Colonic mucosa (tissue), 4 donors: Measurements from ENCODE around the gene URM1. TPM values are rescaled to one million over a fixed set of nuclear protein-coding genes. Genes with fewer than 3 reads are reported as not detected.

Experiments
- DNase-seq: peaks from one replicate; pipeline ENCODE4 v3.0.0-alpha.2; 2020
- H3K27ac ChIP-seq: fragments of 200-600 bp; one replicate; pipeline ENCODE4 v1.8.0; 2021
- H3K27me3 ChIP-seq: fragments of 200-600 bp; one replicate; pipeline ENCODE4 v1.8.0; 2021
- H3K36me3 ChIP-seq: fragments of 200-600 bp; one replicate; pipeline ENCODE4 v1.8.0; 2021
- H3K4me1 ChIP-seq: fragments of 200-600 bp; one replicate; pipeline ENCODE4 v1.8.0; 2021; ENCODE audit warnings: mild to moderate bottlenecking
- H3K4me3 ChIP-seq: fragments of 200-600 bp; one replicate; pipeline ENCODE4 v1.8.0; 2021
- H3K9ac ChIP-seq, 2 donors: one replicate each; pipeline ENCODE4 v1.7.0; 2013; ENCODE audit warnings: control low read depth in 2 of 2, low read depth in 2 of 2, low read length in 2 of 2
- H3K9me3 ChIP-seq: fragments of 200-600 bp; one replicate; pipeline ENCODE4 v1.8.0; 2021
- intact Hi-C: fragments of 100-400 bp; cut with DNase I; formaldehyde crosslinking; loops from one replicate; pipeline ENCODE4 v1.14.1; 2022
- total RNA-seq, 2 donors: library from RNA; stranded (reverse); fragmentation: NEBNext Ultra II Directional in 1 of 2; extraction: Animal tissue kit (Norgen Biotek cat#: 25700) in 1 of 2; gene quantifications; one replicate each; pipeline ENCODE4 v1.2.1, GENCODE V29; 2021
- TF ChIP-seq, protein P1 (sequence below): fragments of 200-600 bp; IDR thresholded peaks from one replicate; pipeline ENCODE4 v1.8.0; 2022; ENCODE audit warnings: antibody characterized with exemption, mild to moderate bottlenecking
- donor health status: healthy.
- donor health status: DM: no; HTN: no; CAD: no.
- donor health status: DM: no; HTN: no; CAD: no.

Gene URM1
- total RNA-seq, 2 donors from 2014 or later = 55.2 to 77.3 TPM

DNA sequence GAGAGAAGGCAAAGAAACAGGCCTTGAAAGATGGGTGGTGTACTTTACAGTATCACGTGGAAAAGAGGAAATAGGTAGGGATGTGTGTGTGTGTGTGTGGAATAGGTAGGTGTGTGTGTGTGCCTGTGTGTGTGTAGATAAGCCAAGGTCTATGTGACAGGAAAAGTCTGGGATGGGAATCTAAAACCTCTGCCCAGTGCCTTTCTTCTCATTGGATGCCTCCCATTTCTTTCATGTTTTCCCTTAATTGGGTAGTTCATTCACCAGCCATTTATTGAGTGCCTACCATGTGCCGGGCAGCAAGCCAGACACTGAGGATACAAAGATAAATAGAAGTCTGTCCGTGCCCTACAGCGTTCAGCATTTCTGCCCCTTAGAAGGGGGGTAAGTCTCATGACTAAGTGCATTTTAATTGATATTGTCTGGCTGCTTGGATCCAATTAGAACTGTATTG lies 1.0 kb downstream of the URM1 start:
- intact Hi-C loops = no loop called here
- Histone ChIP-seq H3K4me1 (peaks cover 15% of the 10 kb centered on the region), H3K4me3 (peak overlapping the region; percentile 93), H3K36me3 (no peaks in the 10 kb centered on the region), H3K9ac (peak overlapping the region; percentile 8 to 90), H3K9me3 (no peaks in the 10 kb centered on the region), H3K27me3 (no peaks in the 10 kb centered on the region), H3K27ac (peak overlapping the region; percentile 86)
- peak; percentile 35 for DNase-seq
- TF ChIP-seq, protein P1, sequence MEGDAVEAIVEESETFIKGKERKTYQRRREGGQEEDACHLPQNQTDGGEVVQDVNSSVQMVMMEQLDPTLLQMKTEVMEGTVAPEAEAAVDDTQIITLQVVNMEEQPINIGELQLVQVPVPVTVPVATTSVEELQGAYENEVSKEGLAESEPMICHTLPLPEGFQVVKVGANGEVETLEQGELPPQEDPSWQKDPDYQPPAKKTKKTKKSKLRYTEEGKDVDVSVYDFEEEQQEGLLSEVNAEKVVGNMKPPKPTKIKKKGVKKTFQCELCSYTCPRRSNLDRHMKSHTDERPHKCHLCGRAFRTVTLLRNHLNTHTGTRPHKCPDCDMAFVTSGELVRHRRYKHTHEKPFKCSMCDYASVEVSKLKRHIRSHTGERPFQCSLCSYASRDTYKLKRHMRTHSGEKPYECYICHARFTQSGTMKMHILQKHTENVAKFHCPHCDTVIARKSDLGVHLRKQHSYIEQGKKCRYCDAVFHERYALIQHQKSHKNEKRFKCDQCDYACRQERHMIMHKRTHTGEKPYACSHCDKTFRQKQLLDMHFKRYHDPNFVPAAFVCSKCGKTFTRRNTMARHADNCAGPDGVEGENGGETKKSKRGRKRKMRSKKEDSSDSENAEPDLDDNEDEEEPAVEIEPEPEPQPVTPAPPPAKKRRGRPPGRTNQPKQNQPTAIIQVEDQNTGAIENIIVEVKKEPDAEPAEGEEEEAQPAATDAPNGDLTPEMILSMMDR = no peak

DNA sequence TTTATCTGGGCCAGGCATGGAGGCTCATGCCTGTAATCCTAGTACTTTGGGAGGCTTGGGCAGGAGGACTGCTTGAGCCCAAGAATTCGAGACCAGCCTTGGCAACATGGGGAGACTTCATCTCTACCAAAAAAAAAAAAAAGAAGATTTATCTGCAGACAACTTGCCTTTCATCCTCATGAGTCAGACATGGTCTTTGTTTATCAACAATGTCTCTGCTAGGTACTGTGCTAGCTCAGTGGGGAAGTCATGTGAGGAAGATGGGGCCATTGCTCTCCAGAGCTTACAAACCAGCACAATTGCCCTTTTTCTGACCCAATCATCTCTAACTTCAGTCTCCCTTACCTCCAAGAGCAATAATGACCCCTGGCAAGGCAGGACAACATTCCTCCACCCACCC lies 1.6 kb downstream of the URM1 start:
- intact Hi-C loops = no loop called here
- H3K4me1 ChIP-seq = peaks cover 15% of the 10 kb centered on the region

DNA sequence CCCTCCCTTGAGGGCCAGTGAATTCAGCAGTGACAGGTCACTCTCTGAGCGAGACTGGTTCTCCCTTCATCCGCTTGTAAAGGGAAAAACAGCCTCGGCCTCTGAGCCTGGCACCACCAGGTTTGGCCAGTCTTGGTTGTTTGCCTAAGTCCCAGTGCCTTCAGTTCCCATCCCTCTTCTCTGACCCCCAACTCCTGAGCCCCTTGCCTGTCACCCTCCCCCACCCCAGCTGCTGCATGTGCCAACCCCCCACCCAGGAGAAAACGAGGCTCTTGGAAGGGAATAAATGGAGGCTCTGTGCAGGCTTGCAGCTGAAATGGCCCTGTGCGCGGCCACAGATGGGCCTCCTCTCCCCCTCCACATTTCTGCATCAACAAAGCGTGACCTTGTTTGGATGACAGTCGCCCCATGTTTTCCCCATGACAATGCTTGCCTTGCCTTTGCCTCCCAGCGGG lies 3.1 kb downstream of the URM1 start:
- intact Hi-C loops = no loop called here
- no peak for DNase-seq
- TF ChIP-seq, protein P1 = no peak
- Histone ChIP-seq H3K4me3 (no peak overlapping the region), H3K9ac (no peak overlapping the region), H3K36me3 (no peaks in the 10 kb centered on the region), H3K27me3 (no peaks in the 10 kb centered on the region), H3K4me1 (peaks cover 15% of the 10 kb centered on the region), H3K27ac (no peak overlapping the region), H3K9me3 (no peaks in the 10 kb centered on the region)

More for the DNA sequence above, 1.6 kb downstream of the URM1 start:
- no peak overlapping the region for H3K9ac ChIP-seq
- H3K36me3 ChIP-seq = no peaks in the 10 kb centered on the region
- no peak for DNase-seq
- H3K9me3 ChIP-seq = no peaks in the 10 kb centered on the region
- TF ChIP-seq, protein P1 = no peak
- H3K4me3 ChIP-seq = no peak overlapping the region
- H3K27ac ChIP-seq = no peak overlapping the region
- H3K27me3 ChIP-seq = no peaks in the 10 kb centered on the region

DNA sequence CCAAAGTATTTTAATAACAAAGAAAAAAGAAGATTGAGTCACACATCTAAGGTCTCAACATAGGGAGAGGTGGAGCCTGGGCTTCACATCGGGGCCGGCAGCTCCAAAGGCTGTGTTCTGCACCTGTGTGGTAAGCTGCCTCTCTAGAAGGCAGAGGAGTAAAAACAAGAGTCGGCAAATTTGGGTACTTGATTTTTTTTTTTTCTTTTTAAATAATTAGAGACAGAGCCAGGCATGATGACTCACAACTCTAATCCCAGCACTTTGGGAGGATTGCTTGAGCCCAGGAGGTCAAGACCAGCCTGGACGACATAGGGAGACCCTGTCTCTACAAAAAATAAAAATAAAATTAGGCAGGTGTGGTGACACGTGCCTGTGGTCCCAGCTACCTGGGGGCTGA lies 4.7 kb downstream of the URM1 start:
- Histone ChIP-seq H3K36me3 (no peaks in the 10 kb centered on the region), H3K4me1 (peaks cover 11% of the 10 kb centered on the region)
- intact Hi-C loops = no loop called here

DNA sequence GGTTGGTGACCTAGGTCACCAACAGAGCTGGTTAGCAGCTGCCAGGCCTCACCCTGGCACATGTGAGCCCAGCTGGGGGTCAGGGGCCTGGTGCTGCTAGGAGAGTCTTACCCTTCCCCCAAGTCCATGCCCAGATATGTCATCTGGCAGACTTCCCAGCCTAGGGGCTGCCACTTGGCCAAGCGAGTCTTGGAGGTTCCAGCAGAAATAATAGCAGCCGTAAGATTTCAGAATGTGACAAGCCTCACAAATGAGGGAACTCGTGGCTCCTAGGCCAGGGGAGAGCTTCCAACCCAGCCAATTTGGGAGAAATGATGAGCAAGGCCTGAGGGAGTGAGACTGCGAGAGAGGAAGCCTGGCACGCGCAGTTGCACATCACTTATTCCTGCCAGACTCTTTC lies 11.1 kb downstream of the URM1 start:
- Histone ChIP-seq H3K27me3 (no peaks in the 10 kb centered on the region), H3K27ac (no peak overlapping the region), H3K9me3 (no peaks in the 10 kb centered on the region), H3K9ac (no peak overlapping the region), H3K4me1 (no peaks in the 10 kb centered on the region), H3K36me3 (peaks cover 5% of the 10 kb centered on the region), H3K4me3 (no peak overlapping the region)
- TF ChIP-seq, protein P1 = no peak
- no peak for DNase-seq
- intact Hi-C loops = loop anchor here (5.0 kb wide), 1 partner anchor 145 kb away; no protein-coding TSS in a partner anchor

More for the DNA sequence above, 4.7 kb downstream of the URM1 start:
- H3K9ac ChIP-seq = no peak overlapping the region
- no peaks in the 10 kb centered on the region for H3K9me3 ChIP-seq
- H3K27ac ChIP-seq = no peak overlapping the region
- H3K4me3 ChIP-seq = no peak overlapping the region
- no peak for DNase-seq
- TF ChIP-seq, protein P1 = no peak
- H3K27me3 ChIP-seq = no peaks in the 10 kb centered on the region
